Gastrocnemius medialis (tissue), 4 donors: ENCODE results near the gene LHX5.

ENCODE experiments used
- POLR2A ChIP-seq, 2 donors: fragments of 450-650 bp; IDR thresholded peaks; one replicate each; pipeline ENCODE4 v1.6.1; 2017; ENCODE audit warnings: antibody characterized with exemption in 2 of 2, mild to moderate bottlenecking in 2 of 2, moderate library complexity in 2 of 2
- TF ChIP-seq, protein P1 (sequence below), 5 experiments: fragments of 450-650 bp in 3 of 5; fragments of 200-600 bp in 2 of 5; sonication (generic) in 2 of 5; IDR thresholded peaks in 4 of 5; conservative IDR thresholded peaks in 1 of 5; 1 replicate in 4 of 5; 2 replicates in 1 of 5; pipeline ENCODE4 v1.5.1; 2016 to 2019; ENCODE audit warnings: antibody characterized with exemption in 5 of 5, mild to moderate bottlenecking in 3 of 5, moderate library complexity in 3 of 5

DNA sequence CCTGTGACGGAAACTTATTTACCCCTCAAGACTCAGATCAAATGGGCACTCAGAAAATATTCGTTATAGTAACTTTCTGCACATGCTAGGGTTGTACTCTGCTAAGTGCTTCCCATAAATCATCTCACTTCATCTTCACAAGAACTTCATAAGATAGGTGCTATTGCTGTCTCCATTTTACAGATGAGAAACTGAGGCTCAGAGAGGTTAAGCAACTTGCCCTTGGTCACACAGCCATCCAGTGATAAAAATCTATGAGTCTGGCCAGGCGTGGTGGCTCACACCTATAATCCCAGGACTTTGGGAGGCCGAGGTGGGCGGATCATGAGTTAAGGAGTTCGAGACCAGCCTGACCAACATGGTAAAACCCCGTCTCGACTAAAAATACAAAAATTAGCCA is 33.2 kb upstream of the LHX5 start:
- TF ChIP-seq, protein P1, sequence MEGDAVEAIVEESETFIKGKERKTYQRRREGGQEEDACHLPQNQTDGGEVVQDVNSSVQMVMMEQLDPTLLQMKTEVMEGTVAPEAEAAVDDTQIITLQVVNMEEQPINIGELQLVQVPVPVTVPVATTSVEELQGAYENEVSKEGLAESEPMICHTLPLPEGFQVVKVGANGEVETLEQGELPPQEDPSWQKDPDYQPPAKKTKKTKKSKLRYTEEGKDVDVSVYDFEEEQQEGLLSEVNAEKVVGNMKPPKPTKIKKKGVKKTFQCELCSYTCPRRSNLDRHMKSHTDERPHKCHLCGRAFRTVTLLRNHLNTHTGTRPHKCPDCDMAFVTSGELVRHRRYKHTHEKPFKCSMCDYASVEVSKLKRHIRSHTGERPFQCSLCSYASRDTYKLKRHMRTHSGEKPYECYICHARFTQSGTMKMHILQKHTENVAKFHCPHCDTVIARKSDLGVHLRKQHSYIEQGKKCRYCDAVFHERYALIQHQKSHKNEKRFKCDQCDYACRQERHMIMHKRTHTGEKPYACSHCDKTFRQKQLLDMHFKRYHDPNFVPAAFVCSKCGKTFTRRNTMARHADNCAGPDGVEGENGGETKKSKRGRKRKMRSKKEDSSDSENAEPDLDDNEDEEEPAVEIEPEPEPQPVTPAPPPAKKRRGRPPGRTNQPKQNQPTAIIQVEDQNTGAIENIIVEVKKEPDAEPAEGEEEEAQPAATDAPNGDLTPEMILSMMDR (IDR thresholded peaks at IDR 0.05 in 4 of 5, conservative IDR thresholded peaks at IDR 0.05 in 1 of 5) = no peak
- TF ChIP-seq POLR2A (IDR thresholded peaks at IDR 0.05) = no peak
